GM12878 (cell line): ENCODE results near the gene MMADHC.
"Not testable (repeated sequence)": the region's sequence is repeated elsewhere in the genome, so short reads cannot be mapped to it uniquely, and the experiment has no call there.

ENCODE experiments used
- ASH2L ChIP-seq: fragments of 300-600, 200-600 bp; sonication (generic); IDR thresholded peaks from 2 replicates; pipeline ENCODE4 v1.6.1; 2017; ENCODE audit warnings: low read depth, mild to moderate bottlenecking, borderline replicate concordance
- BCLAF1 ChIP-seq: fragments of 450-650 bp; IDR thresholded peaks from 2 replicates; pipeline ENCODE4 v1.6.1; 2017; ENCODE audit warnings: antibody characterized with exemption, mild to moderate bottlenecking, moderate library complexity
- CHD4 ChIP-seq: fragments of 200-600 bp; sonication (generic); IDR thresholded peaks from 2 replicates; pipeline ENCODE4 v1.6.1; 2016; ENCODE audit warnings: mild to moderate bottlenecking
- HDAC6 ChIP-seq: fragments of 200-600 bp; sonication (generic); IDR thresholded peaks from one replicate; pipeline ENCODE4 v1.8.0; 2017; ENCODE audit warnings: antibody characterized with exemption; ENCODE audit not compliant: unreplicated experiment
- LARP7 ChIP-seq: fragments of 450-650 bp; IDR thresholded peaks from 2 replicates; pipeline ENCODE4 v1.6.1; 2017; ENCODE audit warnings: mild to moderate bottlenecking
- MXI1 ChIP-seq: fragments of 150-350 bp; IDR thresholded peaks from 2 replicates; pipeline ENCODE4 v1.6.1; 2011; ENCODE audit warnings: low read depth, mild to moderate bottlenecking, inconsistent platforms, low read length, improper control_type of control experiment
- SMC3 ChIP-seq: IDR thresholded peaks from 2 replicates; pipeline ENCODE4 v1.6.1; 2011; ENCODE audit warnings: low read length, improper control_type of control experiment, borderline replicate concordance
- SP1 ChIP-seq: IDR thresholded peaks from one replicate; pipeline ENCODE4 v1.6.1; 2011; ENCODE audit warnings: low read depth, low read length
- USF1 ChIP-seq: IDR thresholded peaks from 2 replicates; pipeline ENCODE4 v1.6.1; 2011; ENCODE audit warnings: borderline replicate concordance, low read depth, mild to moderate bottlenecking, moderate library complexity, mixed read lengths, low read length; ENCODE audit not compliant: insufficient read depth; ENCODE audit errors: extremely low read length
- TF ChIP-seq, protein P1 (sequence below), 3 experiments: IDR thresholded peaks in 2 of 3; conservative IDR thresholded peaks in 1 of 3; 2 replicates each; pipeline ENCODE4 v1.5.1; 2011; ENCODE audit warnings: low read depth in 3 of 3, low read length in 3 of 3, mild to moderate bottlenecking in 3 of 3, control low read depth in 2 of 3, moderate library complexity in 2 of 3, inconsistent platforms in 1 of 3, mixed read lengths in 1 of 3; ENCODE audit not compliant: control insufficient read depth in 2 of 3, insufficient read depth in 1 of 3; ENCODE audit errors: extremely low read depth in 1 of 3
- TF ChIP-seq, protein P2 (sequence below): fragments of 450-650 bp; formaldehyde crosslinking; IDR thresholded peaks from 2 replicates; pipeline ENCODE4 v1.5.0; 2022; ENCODE audit warnings: mild to moderate bottlenecking, missing genetic modification characterization

DNA sequence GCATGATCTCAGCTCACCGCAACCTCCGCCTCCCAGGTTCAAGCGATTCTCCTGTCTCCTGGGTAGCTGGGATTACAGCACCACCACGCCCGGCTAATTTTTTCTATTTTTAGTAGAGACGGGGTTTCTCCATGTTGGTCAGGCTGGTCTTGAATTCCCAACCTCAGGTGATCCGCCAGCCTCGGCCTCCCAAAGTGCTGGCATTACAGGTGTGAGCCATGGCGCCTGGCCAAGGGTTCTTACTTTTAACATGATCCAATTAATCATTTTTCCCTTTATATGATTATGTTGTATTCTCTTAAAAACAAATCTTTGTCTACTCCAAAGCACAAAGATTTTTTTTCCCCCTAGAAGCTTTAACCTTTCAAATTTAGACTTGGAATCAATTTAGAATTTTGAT lies 21.9 kb downstream of the MMADHC start:
- TF ChIP-seq, protein P1, sequence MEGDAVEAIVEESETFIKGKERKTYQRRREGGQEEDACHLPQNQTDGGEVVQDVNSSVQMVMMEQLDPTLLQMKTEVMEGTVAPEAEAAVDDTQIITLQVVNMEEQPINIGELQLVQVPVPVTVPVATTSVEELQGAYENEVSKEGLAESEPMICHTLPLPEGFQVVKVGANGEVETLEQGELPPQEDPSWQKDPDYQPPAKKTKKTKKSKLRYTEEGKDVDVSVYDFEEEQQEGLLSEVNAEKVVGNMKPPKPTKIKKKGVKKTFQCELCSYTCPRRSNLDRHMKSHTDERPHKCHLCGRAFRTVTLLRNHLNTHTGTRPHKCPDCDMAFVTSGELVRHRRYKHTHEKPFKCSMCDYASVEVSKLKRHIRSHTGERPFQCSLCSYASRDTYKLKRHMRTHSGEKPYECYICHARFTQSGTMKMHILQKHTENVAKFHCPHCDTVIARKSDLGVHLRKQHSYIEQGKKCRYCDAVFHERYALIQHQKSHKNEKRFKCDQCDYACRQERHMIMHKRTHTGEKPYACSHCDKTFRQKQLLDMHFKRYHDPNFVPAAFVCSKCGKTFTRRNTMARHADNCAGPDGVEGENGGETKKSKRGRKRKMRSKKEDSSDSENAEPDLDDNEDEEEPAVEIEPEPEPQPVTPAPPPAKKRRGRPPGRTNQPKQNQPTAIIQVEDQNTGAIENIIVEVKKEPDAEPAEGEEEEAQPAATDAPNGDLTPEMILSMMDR (IDR thresholded peaks at IDR 0.05 in 2 of 3, conservative IDR thresholded peaks at IDR 0.05 in 1 of 3; ENCODE audit: control insufficient read depth in 2 of 3, extremely low read depth in 1 of 3, insufficient read depth in 1 of 3, low read depth in 3 of 3, low read length in 3 of 3), result not testable (repeated sequence)
- not testable (repeated sequence) for TF ChIP-seq MXI1, CHD4, LARP7, USF1, SP1, SMC3, ASH2L, BCLAF1, HDAC6
- TF ChIP-seq, protein P2, sequence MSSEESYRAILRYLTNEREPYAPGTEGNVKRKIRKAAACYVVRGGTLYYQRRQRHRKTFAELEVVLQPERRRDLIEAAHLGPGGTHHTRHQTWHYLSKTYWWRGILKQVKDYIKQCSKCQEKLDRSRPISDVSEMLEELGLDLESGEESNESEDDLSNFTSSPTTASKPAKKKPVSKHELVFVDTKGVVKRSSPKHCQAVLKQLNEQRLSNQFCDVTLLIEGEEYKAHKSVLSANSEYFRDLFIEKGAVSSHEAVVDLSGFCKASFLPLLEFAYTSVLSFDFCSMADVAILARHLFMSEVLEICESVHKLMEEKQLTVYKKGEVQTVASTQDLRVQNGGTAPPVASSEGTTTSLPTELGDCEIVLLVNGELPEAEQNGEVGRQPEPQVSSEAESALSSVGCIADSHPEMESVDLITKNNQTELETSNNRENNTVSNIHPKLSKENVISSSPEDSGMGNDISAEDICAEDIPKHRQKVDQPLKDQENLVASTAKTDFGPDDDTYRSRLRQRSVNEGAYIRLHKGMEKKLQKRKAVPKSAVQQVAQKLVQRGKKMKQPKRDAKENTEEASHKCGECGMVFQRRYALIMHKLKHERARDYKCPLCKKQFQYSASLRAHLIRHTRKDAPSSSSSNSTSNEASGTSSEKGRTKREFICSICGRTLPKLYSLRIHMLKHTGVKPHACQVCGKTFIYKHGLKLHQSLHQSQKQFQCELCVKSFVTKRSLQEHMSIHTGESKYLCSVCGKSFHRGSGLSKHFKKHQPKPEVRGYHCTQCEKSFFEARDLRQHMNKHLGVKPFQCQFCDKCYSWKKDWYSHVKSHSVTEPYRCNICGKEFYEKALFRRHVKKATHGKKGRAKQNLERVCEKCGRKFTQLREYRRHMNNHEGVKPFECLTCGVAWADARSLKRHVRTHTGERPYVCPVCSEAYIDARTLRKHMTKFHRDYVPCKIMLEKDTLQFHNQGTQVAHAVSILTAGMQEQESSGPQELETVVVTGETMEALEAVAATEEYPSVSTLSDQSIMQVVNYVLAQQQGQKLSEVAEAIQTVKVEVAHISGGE, result not testable (repeated sequence)
